IPS-11a (cell line): Measurements from ENCODE around the gene GRIK1.

Experiments used
- H3K4me3 ChIP-seq: one replicate; pipeline ENCODE4 v1.5.1; 2013; ENCODE audit warnings: low read depth, low read length, control low read depth

The GRIK1 gene

GRCh38 chr21:29647353-29647781, 292.4 kb downstream of the GRIK1 start:
- no peak overlapping the region for H3K4me3 ChIP-seq

- no peak overlapping the region for H3K4me3 ChIP-seq
These were observed 293.9 kb downstream of the GRIK1 start for GRCh38 chr21:29645666-29646553.

- H3K4me3 ChIP-seq = no peak overlapping the region
These were observed 296.5 kb downstream of the GRIK1 start for GRCh38 chr21:29643289-29643688.

- no peak overlapping the region for H3K4me3 ChIP-seq
These were observed 297.1 kb downstream of the GRIK1 start for GRCh38 chr21:29642551-29643245.

- H3K4me3 ChIP-seq = no peak overlapping the region
These were observed 297.9 kb downstream of the GRIK1 start for GRCh38 chr21:29641635-29642550.

GRCh38 chr21:29641001-29641634, 298.7 kb downstream of the GRIK1 start:
- H3K4me3 ChIP-seq = no peak overlapping the region

GRCh38 chr21:29640080-29640508, 299.7 kb downstream of the GRIK1 start:
- H3K4me3 ChIP-seq = no peak overlapping the region

GRCh38 chr21:29639366-29640079, 300.3 kb downstream of the GRIK1 start:
- no peak overlapping the region for H3K4me3 ChIP-seq

- no peak overlapping the region for H3K4me3 ChIP-seq
These were observed 301.0 kb downstream of the GRIK1 start for GRCh38 chr21:29638761-29639327.

GRCh38 chr21:29638138-29638537, 301.7 kb downstream of the GRIK1 start:
- no peak overlapping the region for H3K4me3 ChIP-seq

- H3K4me3 ChIP-seq = no peak overlapping the region
These were observed 302.2 kb downstream of the GRIK1 start for GRCh38 chr21:29637553-29637952.

- H3K4me3 ChIP-seq = no peak overlapping the region
These were observed 302.7 kb downstream of the GRIK1 start for GRCh38 chr21:29637134-29637533.

GRCh38 chr21:29634418-29634817, 305.4 kb downstream of the GRIK1 start:
- no peak overlapping the region for H3K4me3 ChIP-seq

GRCh38 chr21:29633756-29634155, 306.0 kb downstream of the GRIK1 start:
- no peak overlapping the region for H3K4me3 ChIP-seq

GRCh38 chr21:29630441-29630840, 309.4 kb downstream of the GRIK1 start:
- H3K4me3 ChIP-seq = no peak overlapping the region

GRCh38 chr21:29627905-29628304, 311.9 kb downstream of the GRIK1 start:
- H3K4me3 ChIP-seq = no peak overlapping the region

GRCh38 chr21:29626801-29627470, 312.9 kb downstream of the GRIK1 start:
- no peak overlapping the region for H3K4me3 ChIP-seq

- no peak overlapping the region for H3K4me3 ChIP-seq
These were observed 313.8 kb downstream of the GRIK1 start for GRCh38 chr21:29625990-29626389.

GRCh38 chr21:29624776-29625175, 315.0 kb downstream of the GRIK1 start:
- H3K4me3 ChIP-seq = no peak overlapping the region
